Esophagus muscularis mucosa (tissue), 4 donors: ENCODE measurements around the gene LRMDA. TPM values are rescaled to one million over a fixed set of nuclear protein-coding genes. Genes with fewer than 3 reads are reported as not detected.

Experiments used
- DNase-seq: peaks from one replicate; pipeline ENCODE4 v3.0.0-alpha.2; 2017; ENCODE audit errors: extremely low spot score
- H3K27ac ChIP-seq, 4 donors: fragments of 200-600 bp; sonication (generic); replicated peaks in 1 of 4; 1 replicate in 3 of 4; 2 replicates in 1 of 4; pipeline ENCODE4 v1.5.1; 2016 to 2019; ENCODE audit warnings: mild to moderate bottlenecking in 1 of 4
- H3K27me3 ChIP-seq, 4 donors: fragments of 200-600 bp; sonication (generic); one replicate each; pipeline versions ENCODE4 v1.5.1 to v1.6.0; 2016 to 2019
- H3K36me3 ChIP-seq, 4 donors: fragments of 200-600 bp; sonication (generic); one replicate each; pipeline ENCODE4 v1.5.1; 2016 to 2019
- H3K4me1 ChIP-seq, 4 donors: fragments of 200-600 bp; sonication (generic); one replicate each; pipeline ENCODE4 v1.5.1; 2016 to 2019
- H3K4me3 ChIP-seq, 4 donors: fragments of 200-600 bp; sonication (generic); 1 replicate in 2 of 4; 2 replicates in 2 of 4; pipeline ENCODE4 v1.5.1; 2016 to 2019; ENCODE audit warnings: mild to moderate bottlenecking in 4 of 4, moderate library complexity in 1 of 4
- H3K9me3 ChIP-seq, 4 donors: fragments of 200-600 bp; sonication (generic); 1 replicate in 3 of 4; 2 replicates in 1 of 4; pipeline ENCODE4 v1.5.1; 2016 to 2019
- CTCF ChIP-seq, 3 experiments: fragments of 200-600 bp in 2 of 3; fragments of 450-650 bp in 1 of 3; sonication (generic) in 2 of 3; IDR thresholded peaks; one replicate each; pipeline ENCODE4 v1.5.1; 2017 to 2019; ENCODE audit warnings: antibody characterized with exemption in 3 of 3, mild to moderate bottlenecking in 2 of 3, moderate library complexity in 1 of 3
- EP300 ChIP-seq: sonication (generic); formaldehyde crosslinking; IDR thresholded peaks from one replicate; pipeline ENCODE4 v1.6.1; 2017; ENCODE audit warnings: antibody characterized with exemption
- POLR2A ChIP-seq: fragments of 450-650 bp; IDR thresholded peaks from one replicate; pipeline ENCODE4 v1.6.1; 2017; ENCODE audit warnings: antibody characterized with exemption, moderate library complexity, mild to moderate bottlenecking, low read depth
- POLR2AphosphoS5 ChIP-seq, 2 donors: sonication (generic); formaldehyde crosslinking; IDR thresholded peaks; one replicate each; pipeline ENCODE4 v1.6.1; 2017; ENCODE audit warnings: antibody characterized with exemption in 2 of 2
- WGBS: methylation state at CpG from one replicate; pipeline ENCODE4 v1.1.5; 2018; 5-methylcytosine and 5-hydroxymethylcytosine counted together
- intact Hi-C: fragments of 100-400 bp; cut with DNase I; formaldehyde crosslinking; loops from one replicate; pipeline ENCODE4 v1.15.1; 2023
- total RNA-seq, 4 donors: library from RNA; depleted of rRNA; stranded (reverse); fragments of >200 nt; gene quantifications; one replicate each; pipeline versions ENCODE4 v1.1.0 to v1.2.1, GENCODE V29; 2016

The LRMDA gene
- total RNA-seq, 4 donors from 2014 or later, result 14.3 to 34.9 (median 26.5) TPM

- intact Hi-C loops, result loop anchor here (10.0 kb wide), 3 partner anchors 106 to 366 kb away; partner anchors contain the start of gene ZNF503
- 65% methylated on average over 7 of the region's 7 CpGs for WGBS
These were observed 339.2 kb downstream of the LRMDA start for GRCh38 chr10:75770626-75771081.

GRCh38 chr10:75771606-75772005 is 340.2 kb downstream of the LRMDA start:
- intact Hi-C loops, result loop anchor here (10.0 kb wide), 3 partner anchors 107 to 367 kb away; partner anchors contain the start of gene ZNF503
- no peak for DNase-seq
- H3K27ac ChIP-seq, result peak overlapping the region; percentile 7 to 46 (median 18)
- H3K4me3 ChIP-seq, result peak overlapping the region in 1 of 4 donors; percentile 20
- H3K4me1 ChIP-seq, result peaks cover 5 to 57% (median 46%) of the 10 kb centered on the region in 4 donors
- H3K9me3 ChIP-seq, result no peaks in the 10 kb centered on the region
- 71% methylated on average over 1 of the region's 1 CpG for WGBS
- TF ChIP-seq EP300 (no peak), POLR2A (no peak), POLR2AphosphoS5 (IDR thresholded peaks at IDR 0.05) (no peak), CTCF (IDR thresholded peaks at IDR 0.05) (no peak)
- no peaks in the 10 kb centered on the region for H3K36me3 ChIP-seq
- no peaks in the 10 kb centered on the region for H3K27me3 ChIP-seq

More at GRCh38 chr10:75770626-75771081, 339.2 kb downstream of the LRMDA start:
- TF ChIP-seq EP300 (no peak), POLR2AphosphoS5 (IDR thresholded peaks at IDR 0.05) (peak in 1 of 2 donors; percentile 45)
- Histone ChIP-seq H3K4me1 (peaks cover 5 to 52% (median 44%) of the 10 kb centered on the region in 4 donors), H3K9me3 (no peaks in the 10 kb centered on the region), H3K4me3 (no peak overlapping the region), H3K36me3 (no peaks in the 10 kb centered on the region), H3K27ac (peak overlapping the region; percentile 7 to 46 (median 24)), H3K27me3 (no peaks in the 10 kb centered on the region)
- DNase-seq, result no peak

GRCh38 chr10:75772153-75772887 is 340.9 kb downstream of the LRMDA start:
- peak overlapping the region; percentile 6 to 43 (median 21) for H3K4me3 ChIP-seq
- 53% methylated on average over 8 of the region's 8 CpGs for WGBS
- TF ChIP-seq EP300 (no peak), POLR2A (no peak), CTCF (IDR thresholded peaks at IDR 0.05) (no peak), POLR2AphosphoS5 (IDR thresholded peaks at IDR 0.05) (no peak)
- DNase-seq, result no peak
- H3K27ac ChIP-seq, result peak overlapping the region; percentile 56 to 74 (median 58)
- no peaks in the 10 kb centered on the region for H3K36me3 ChIP-seq
- no peaks in the 10 kb centered on the region for H3K27me3 ChIP-seq
- intact Hi-C loops, result loop anchor here (10.0 kb wide), 3 partner anchors 108 to 368 kb away; partner anchors contain the start of gene ZNF503
- peaks cover 5 to 65% (median 53%) of the 10 kb centered on the region in 4 donors for H3K4me1 ChIP-seq
- H3K9me3 ChIP-seq, result no peaks in the 10 kb centered on the region

- Histone ChIP-seq H3K9me3 (no peaks in the 10 kb centered on the region), H3K4me1 (peaks cover 5 to 69% (median 54%) of the 10 kb centered on the region in 4 donors), H3K4me3 (no peak overlapping the region), H3K36me3 (no peaks in the 10 kb centered on the region), H3K27ac (peak overlapping the region; percentile 56 to 74 (median 58)), H3K27me3 (no peaks in the 10 kb centered on the region)
- TF ChIP-seq CTCF (IDR thresholded peaks at IDR 0.05) (no peak), POLR2AphosphoS5 (IDR thresholded peaks at IDR 0.05) (peak in 1 of 2 donors; percentile 25), EP300 (no peak), POLR2A (no peak)
- DNase-seq, result no peak
- intact Hi-C loops, result loop anchor here (10.0 kb wide), 3 partner anchors 109 to 369 kb away; partner anchors contain the start of gene ZNF503
- 50% methylated on average over 5 of the region's 5 CpGs for WGBS
These were observed 341.9 kb downstream of the LRMDA start for GRCh38 chr10:75773231-75773780.
